PC-3 (cell line): ENCODE data around the gene BUD31. TPM values are rescaled to one million over a fixed set of nuclear protein-coding genes. Genes with fewer than 3 reads are reported as not detected.

Experiments
- ATAC-seq: fragments of 200-7000 bp; cut with Tn5 transposase; 2 replicates; pipeline ENCODE4 v1.9.1; 2020; ENCODE audit warnings: mild to moderate bottlenecking, moderate library complexity
- BruUV-seq: library from RNA; stranded (reverse); fragments of 400-500 nt; replicated peaks from 2 replicates; lab custom pipeline; 2021; lab: Mats Ljungman, UMichigan
- CTCF ChIA-PET: fragments of 300-600 bp; sonication (Branson Sonifier 250); formaldehyde crosslinking; loops from one replicate; lab custom pipeline; 2022; ENCODE audit warnings: antibody characterized with exemption; lab: Charles Lee
- POLR2A ChIA-PET: fragments of 300-600 bp; sonication (Branson Sonifier 250); formaldehyde crosslinking; loops from one replicate; lab custom pipeline; 2022; ENCODE audit warnings: antibody characterized with exemption; ENCODE audit not compliant: unreplicated experiment; lab: Charles Lee
- DNase-seq: peaks from one replicate; pipeline ENCODE4 v3.0.0-alpha.2; 2015
- H2AFZ ChIP-seq: fragments of 300-600 bp; sonication (generic); 2 replicates; pipeline ENCODE4 v1.6.0; 2016; ENCODE audit warnings: antibody characterized with exemption, low read length
- H3F3A ChIP-seq: fragments of 300-600 bp; sonication (generic); one replicate; pipeline ENCODE4 v1.6.0; 2017; ENCODE audit warnings: antibody characterized with exemption, low read length, control low read depth, mild to moderate bottlenecking; ENCODE audit not compliant: unreplicated experiment
- H3K27ac ChIP-seq: fragments of 300-600 bp; sonication (generic); 2 replicates; pipeline ENCODE4 v1.5.1; 2016; ENCODE audit warnings: mild to moderate bottlenecking, low read length
- H3K27me3 ChIP-seq: fragments of 300-600 bp; sonication (generic); 2 replicates; pipeline ENCODE4 v1.6.1; 2016; ENCODE audit warnings: low read length, mixed read lengths
- H3K36me3 ChIP-seq: fragments of 300-600 bp; sonication (generic); 2 replicates; pipeline ENCODE4 v1.6.1; 2016; ENCODE audit warnings: low read depth, mixed run types, low read length, mixed read lengths
- H3K4me1 ChIP-seq: fragments of 300-600 bp; sonication (generic); 2 replicates; pipeline ENCODE4 v1.5.1; 2016; ENCODE audit warnings: low read length; ENCODE audit not compliant: insufficient read depth
- H3K4me2 ChIP-seq: fragments of 300-600 bp; sonication (generic); 2 replicates; pipeline ENCODE4 v1.6.0; 2016; ENCODE audit warnings: low read length
- H3K4me3 ChIP-seq: fragments of 300-600 bp; sonication (generic); 2 replicates; pipeline ENCODE4 v1.5.1; 2016; ENCODE audit warnings: mild to moderate bottlenecking, low read length, mixed read lengths
- H3K79me2 ChIP-seq: fragments of 300-600 bp; sonication (generic); 2 replicates; pipeline ENCODE4 v1.6.1; 2017; ENCODE audit warnings: low read length, mixed read lengths
- H3K9ac ChIP-seq: fragments of 300-600 bp; sonication (generic); 2 replicates; pipeline ENCODE4 v1.6.0; 2016; ENCODE audit warnings: mild to moderate bottlenecking, low read length
- H3K9me2 ChIP-seq: fragments of 300-600 bp; sonication (generic); replicated peaks from 2 replicates; pipeline ENCODE4 v1.6.1; 2016; ENCODE audit warnings: mixed run types, low read length, mixed read lengths
- H3K9me3 ChIP-seq: fragments of 300-600 bp; sonication (generic); 2 replicates; pipeline ENCODE4 v1.6.1; 2016; ENCODE audit warnings: low read length, mixed read lengths
- H4K20me1 ChIP-seq: fragments of 300-600 bp; sonication (generic); 2 replicates; pipeline ENCODE4 v1.6.1; 2016; ENCODE audit warnings: low read length, mixed read lengths
- CTCF ChIP-seq: fragments of 300-600 bp; sonication (generic); conservative IDR thresholded peaks from 2 replicates; pipeline ENCODE4 v1.5.1; 2017; ENCODE audit warnings: antibody characterized with exemption, low read depth, mild to moderate bottlenecking, low read length
- EZH2 ChIP-seq: fragments of 300-600 bp; sonication (generic); IDR thresholded peaks from one replicate; pipeline ENCODE4 v1.6.1; 2017; ENCODE audit warnings: antibody characterized with exemption, mild to moderate bottlenecking, low read length; ENCODE audit not compliant: unreplicated experiment
- EZH2phosphoT487 ChIP-seq: fragments of 300-600 bp; sonication (generic); IDR thresholded peaks from 2 replicates; pipeline ENCODE4 v1.6.1; 2018; ENCODE audit warnings: mild to moderate bottlenecking, antibody characterized with exemption, low read length, borderline replicate concordance
- intact Hi-C: fragments of 100-400 bp; cut with micrococcal nuclease; formaldehyde crosslinking; loops from 2 replicates; pipeline ENCODE4 v1.9.0; 2023
- total RNA-seq: library from RNA; depleted of rRNA; stranded (reverse); fragments of >200 nt; gene quantifications from 2 replicates; pipeline ENCODE4 v1.2.3, GENCODE V29; 2014

The BUD31 gene
- total RNA-seq, 1 experiment from 2014 or later, result 144 TPM

DNA sequence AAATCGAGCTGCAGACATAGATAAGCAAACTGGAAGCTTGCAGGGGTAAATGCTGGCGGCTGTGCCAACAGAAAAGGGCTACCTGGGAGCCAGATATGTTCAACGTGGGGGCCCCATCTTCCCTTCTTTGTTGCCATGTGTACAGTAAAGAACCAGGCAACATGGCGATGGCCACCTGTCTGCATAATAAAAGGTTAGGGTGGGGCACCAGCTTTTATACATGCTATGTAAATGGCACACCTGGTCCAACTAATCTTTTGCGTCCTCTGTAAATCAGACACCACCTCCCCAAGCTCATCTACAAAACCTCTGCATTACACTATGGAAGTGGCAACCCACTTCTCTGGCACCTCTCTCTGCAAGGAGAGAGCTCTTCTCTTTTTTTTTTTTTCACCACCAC is 13.9 kb downstream of the BUD31 start:
- peaks cover 17% of the 10 kb centered on the region for H3K36me3 ChIP-seq
- no peaks in the 10 kb centered on the region for H4K20me1 ChIP-seq
- no peak overlapping the region for H3K4me2 ChIP-seq
- no TSS peak for BruUV-seq
- ATAC-seq (no peak), DNase-seq (no peak)
- ChIA-PET CTCF (no interaction called here), POLR2A (interaction anchor here (0.5 kb wide), 1 partner anchor 592 kb away, joined by 4 read pairs; no protein-coding TSS in a partner anchor)
- H2AFZ ChIP-seq, result no peak overlapping the region
- H3K9me2 ChIP-seq, result no peaks in the 10 kb centered on the region
- no peaks in the 10 kb centered on the region for H3K79me2 ChIP-seq
- no peak overlapping the region for H3K4me3 ChIP-seq
- no peaks in the 10 kb centered on the region for H3F3A ChIP-seq
- H3K9ac ChIP-seq, result no peak overlapping the region
- H3K9me3 ChIP-seq, result no peaks in the 10 kb centered on the region
- intact Hi-C loops, result no loop called here
- H3K4me1 ChIP-seq, result no peaks in the 10 kb centered on the region
- TF ChIP-seq EZH2phosphoT487, result no peak
- no peak for TF ChIP-seq EZH2
- no peak for TF ChIP-seq CTCF
- no peak overlapping the region for H3K27ac ChIP-seq
- H3K27me3 ChIP-seq, result no peaks in the 10 kb centered on the region

GRCh38 chr7:99424932-99425730 is 16.4 kb downstream of the BUD31 start:
- H3K27ac ChIP-seq, result no peak overlapping the region
- intact Hi-C loops, result no loop called here
- no peaks in the 10 kb centered on the region for H3K27me3 ChIP-seq
- no peak overlapping the region for H2AFZ ChIP-seq
- no TSS peak for BruUV-seq
- H3F3A ChIP-seq, result no peaks in the 10 kb centered on the region
- ChIA-PET POLR2A (no interaction called here), CTCF (no interaction called here)
- ATAC-seq (no peak), DNase-seq (no peak)
- no peaks in the 10 kb centered on the region for H3K9me2 ChIP-seq
- TF ChIP-seq EZH2 (no peak), CTCF (no peak), EZH2phosphoT487 (no peak)
- no peaks in the 10 kb centered on the region for H3K79me2 ChIP-seq
- H4K20me1 ChIP-seq, result no peaks in the 10 kb centered on the region
- peaks cover 4% of the 10 kb centered on the region; the same call in 1 of the 2 replicates for H3K36me3 ChIP-seq
- no peak overlapping the region for H3K9ac ChIP-seq
- H3K9me3 ChIP-seq, result no peaks in the 10 kb centered on the region
- no peak overlapping the region for H3K4me3 ChIP-seq
- no peaks in the 10 kb centered on the region for H3K4me1 ChIP-seq
- H3K4me2 ChIP-seq, result no peak overlapping the region

GRCh38 chr7:99428972-99429566 is 20.3 kb downstream of the BUD31 start:
- CTCF ChIA-PET, result no interaction called here
- POLR2A ChIA-PET, result no interaction called here

More at GRCh38 chr7:99428972-99429566, 20.3 kb downstream of the BUD31 start:
- no peak overlapping the region for H3K4me2 ChIP-seq
- TF ChIP-seq EZH2 (no peak), EZH2phosphoT487 (no peak), CTCF (no peak)
- no peak overlapping the region for H3K4me3 ChIP-seq
- H3K36me3 ChIP-seq, result peaks cover 8% of the 10 kb centered on the region
- H3K9me3 ChIP-seq, result no peaks in the 10 kb centered on the region
- no peak overlapping the region for H3K9ac ChIP-seq
- no TSS peak for BruUV-seq
- no peak for ATAC-seq
- H2AFZ ChIP-seq, result no peak overlapping the region
- DNase-seq, result no peak
- H3K27me3 ChIP-seq, result no peaks in the 10 kb centered on the region
- H3K9me2 ChIP-seq, result no peaks in the 10 kb centered on the region
- H3K27ac ChIP-seq, result no peak overlapping the region
- H4K20me1 ChIP-seq, result no peaks in the 10 kb centered on the region
- intact Hi-C loops, result no loop called here
- no peaks in the 10 kb centered on the region for H3K79me2 ChIP-seq
- no peaks in the 10 kb centered on the region for H3K4me1 ChIP-seq
- no peaks in the 10 kb centered on the region for H3F3A ChIP-seq
